PFSK-1 (cell line): Measurements from ENCODE around the gene FREM1.

ENCODE experiments used
- POLR2AphosphoS5 ChIP-seq: IDR thresholded peaks from 2 replicates; pipeline ENCODE4 v1.6.1; 2012; ENCODE audit warnings: low read depth, mild to moderate bottlenecking, control low read depth, low read length, moderate library complexity
- REST ChIP-seq, 2 experiments: IDR thresholded peaks; 2 replicates each; pipeline versions ENCODE4 v1.6.1 to v1.8.0; 2011 to 2012; ENCODE audit warnings: low read depth in 2 of 2, low read length in 2 of 2, control low read depth in 1 of 2, inconsistent platforms in 1 of 2, mild to moderate bottlenecking in 1 of 2, moderate library complexity in 1 of 2; ENCODE audit not compliant: insufficient read depth in 1 of 2
- SIN3A ChIP-seq: IDR thresholded peaks from 2 replicates; pipeline ENCODE4 v1.6.1; 2012; ENCODE audit warnings: mild to moderate bottlenecking, low read length, moderate library complexity, borderline replicate concordance; ENCODE audit not compliant: insufficient read depth
- TAF1 ChIP-seq: IDR thresholded peaks from 2 replicates; pipeline ENCODE4 v1.6.1; 2012; ENCODE audit warnings: low read length, control low read depth, borderline replicate concordance; ENCODE audit not compliant: insufficient read depth

GRCh38 chr9:14723301-14723700, 186.9 kb downstream of the FREM1 start:
- TF ChIP-seq TAF1 = no peak
- TF ChIP-seq SIN3A = no peak
- TF ChIP-seq POLR2AphosphoS5 = no peak
- TF ChIP-seq REST (IDR thresholded peaks at IDR 0.05; ENCODE audit: insufficient read depth in 1 of 2, low read depth in 2 of 2, low read length in 2 of 2) = no peak
